ENCODE measurements around the gene SMIM10L2A.
"Not testable (repeated sequence)": the region's sequence is repeated elsewhere in the genome, so short reads cannot be mapped to it uniquely, and the experiment has no call there.

SMIM10L2A gene

DNA sequence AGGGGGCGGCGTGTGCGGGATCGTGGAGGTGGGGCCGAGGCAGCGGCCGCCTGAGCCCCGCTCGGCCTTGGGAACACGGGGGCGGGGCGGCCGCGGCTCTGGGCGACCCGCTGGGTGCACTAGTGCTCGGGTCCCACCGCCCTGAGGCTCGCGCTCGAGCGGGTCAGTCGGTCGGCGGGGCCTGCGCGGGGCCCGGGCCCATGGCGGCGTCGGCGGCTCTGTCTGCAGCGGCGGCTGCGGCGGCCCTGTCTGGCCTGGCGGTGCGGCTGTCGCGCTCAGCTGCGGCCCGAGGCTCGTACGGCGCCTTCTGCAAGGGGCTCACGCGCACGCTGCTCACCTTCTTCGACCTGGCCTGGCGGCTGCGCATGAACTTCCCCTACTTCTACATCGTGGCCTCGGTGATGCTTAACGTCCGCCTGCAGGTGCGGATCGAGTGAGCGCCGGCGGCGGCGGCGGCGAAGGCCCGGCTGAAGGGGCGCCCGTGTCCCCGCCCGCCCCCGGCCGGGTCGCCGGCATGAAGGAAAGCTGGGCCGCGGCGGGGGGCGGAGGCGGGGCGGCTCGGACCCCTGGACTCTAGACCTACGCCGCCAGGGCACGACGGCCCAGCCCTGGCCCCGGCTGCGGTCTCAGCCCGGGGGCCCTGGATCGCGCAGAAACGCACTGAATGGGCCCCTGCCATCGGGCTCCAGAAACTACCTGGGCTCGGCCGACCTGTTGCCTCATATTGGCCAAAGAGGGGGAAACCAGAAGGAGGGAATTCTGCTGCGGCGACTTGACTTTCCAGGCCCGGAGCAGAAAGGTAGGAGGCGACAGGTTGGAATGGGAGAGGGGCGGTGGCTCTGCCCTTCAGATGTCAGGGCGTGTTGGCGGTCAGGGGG, at the start of gene SMIM10L2A:
TSS of gene SMIM10L2A (plus strand) at position 13 of the 878 bp plus-strand sequence. CDS start at position 201, 188 bp downstream.
- DNase-seq (ENCODE audit: low read depth in 2 of 2) = no peak

DNA sequence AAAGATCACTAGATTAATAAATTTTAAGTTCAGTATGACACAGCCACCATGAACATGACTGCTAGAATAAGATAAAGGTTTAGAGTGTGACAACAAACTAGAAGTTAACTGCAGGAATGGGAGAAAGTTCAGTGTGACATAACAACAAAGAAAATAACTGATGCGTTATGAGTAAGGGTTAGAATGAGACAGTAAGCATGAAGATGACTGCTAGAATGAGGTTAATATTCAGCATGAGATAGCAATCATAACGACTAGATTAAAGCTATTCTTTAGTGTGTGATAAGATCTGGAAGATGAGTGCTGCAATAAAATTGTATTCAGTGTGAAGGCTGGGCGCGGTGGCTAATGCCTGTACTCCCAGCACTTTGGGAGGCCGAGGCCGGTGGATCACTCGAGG, 48.4 kb upstream of the SMIM10L2A start:
- DNase-seq (ENCODE audit: low read depth in 2 of 2) = no peak

DNA sequence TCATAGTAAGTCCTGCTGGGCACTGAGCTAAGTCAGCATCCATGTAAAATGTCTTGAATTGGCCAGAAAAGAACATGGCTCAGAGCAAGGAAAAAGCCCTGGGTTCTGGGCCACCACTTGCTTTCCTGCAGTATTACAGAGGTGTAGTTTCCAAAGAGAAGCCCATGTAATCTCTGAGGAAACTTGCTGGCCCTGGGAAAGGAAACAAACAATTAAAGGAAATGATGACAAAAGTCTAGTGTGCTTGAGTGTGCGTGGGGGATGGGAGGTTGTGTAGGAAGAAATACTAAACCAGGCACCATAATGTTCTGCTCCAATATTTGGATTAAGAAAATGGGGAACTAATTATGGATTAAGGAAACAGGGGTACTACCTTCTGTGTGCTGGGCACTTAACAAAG, 39.5 kb upstream of the SMIM10L2A start:
- no peak for DNase-seq (ENCODE audit: low read depth in 2 of 2)

DNA sequence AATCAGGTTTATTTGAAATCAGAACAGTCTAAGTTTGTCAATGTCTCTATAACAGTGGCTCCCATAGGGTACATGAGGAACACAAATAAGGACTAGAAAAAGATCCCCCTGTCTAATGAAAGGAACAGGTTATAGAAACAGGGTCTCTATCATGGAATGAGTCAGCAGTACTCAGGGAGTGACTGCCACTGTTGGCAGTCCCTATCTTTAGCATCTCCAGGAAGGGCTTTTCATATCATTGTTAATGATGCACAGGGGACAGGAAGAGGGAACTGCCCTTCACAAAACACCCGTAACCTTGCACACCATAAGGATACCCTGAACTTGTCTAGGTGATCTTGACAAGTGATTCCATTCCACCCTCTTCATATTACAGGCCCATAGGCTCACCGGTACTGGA, 38.5 kb upstream of the SMIM10L2A start:
- no peak for DNase-seq (ENCODE audit: low read depth in 2 of 2)

DNA sequence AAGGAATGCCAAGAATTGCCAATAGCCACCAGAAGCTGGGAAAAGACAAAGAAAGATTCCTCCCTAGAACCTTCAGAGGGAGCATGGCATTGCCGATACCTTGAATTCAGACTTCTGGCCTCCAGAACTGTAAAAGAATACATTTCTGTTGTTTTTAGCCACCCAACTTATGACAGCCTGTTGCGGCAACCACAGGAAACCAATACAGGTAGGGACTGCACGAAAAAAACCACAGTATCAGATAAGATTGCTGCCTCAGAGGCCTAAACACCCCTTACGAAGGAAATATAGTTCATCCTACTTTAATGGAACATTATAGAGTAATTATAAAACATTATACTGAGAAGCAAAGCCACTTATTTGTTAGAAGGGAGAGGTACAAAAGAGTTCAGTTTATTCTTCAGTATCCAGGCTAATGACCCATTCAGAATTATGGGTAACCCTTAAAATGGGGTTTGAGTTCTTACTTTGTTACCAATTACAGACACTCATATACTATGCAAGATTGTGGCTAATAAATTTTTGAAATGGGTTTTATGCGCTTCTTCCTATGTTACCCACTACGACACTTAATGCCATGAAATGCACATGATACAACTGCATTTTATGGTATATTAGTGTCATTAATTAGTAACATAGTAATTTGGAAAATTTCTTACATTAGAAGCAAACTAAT, 37.4 kb upstream of the SMIM10L2A start:
- DNase-seq (ENCODE audit: low read depth in 2 of 2) = peak; percentile 3 to 11

DNA sequence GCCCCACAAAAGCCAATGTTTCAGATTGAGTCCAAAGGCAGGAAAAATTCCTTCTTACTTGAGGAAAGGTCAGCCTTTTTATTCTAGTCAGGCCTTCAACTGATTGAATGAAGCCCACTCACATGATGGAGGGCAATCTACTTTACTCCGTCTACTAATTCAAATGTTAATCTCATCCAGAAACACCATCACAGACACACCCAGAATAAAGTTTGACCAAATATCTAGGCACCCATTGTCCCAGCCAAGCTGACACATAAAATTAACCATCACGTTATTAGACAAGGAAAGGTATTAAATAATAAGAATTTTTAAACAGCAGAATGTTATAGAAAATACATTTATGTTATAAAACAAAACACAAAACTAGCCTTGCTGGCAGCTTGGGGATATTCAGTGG, 32.9 kb upstream of the SMIM10L2A start:
- no peak for DNase-seq (ENCODE audit: low read depth in 2 of 2)

DNA sequence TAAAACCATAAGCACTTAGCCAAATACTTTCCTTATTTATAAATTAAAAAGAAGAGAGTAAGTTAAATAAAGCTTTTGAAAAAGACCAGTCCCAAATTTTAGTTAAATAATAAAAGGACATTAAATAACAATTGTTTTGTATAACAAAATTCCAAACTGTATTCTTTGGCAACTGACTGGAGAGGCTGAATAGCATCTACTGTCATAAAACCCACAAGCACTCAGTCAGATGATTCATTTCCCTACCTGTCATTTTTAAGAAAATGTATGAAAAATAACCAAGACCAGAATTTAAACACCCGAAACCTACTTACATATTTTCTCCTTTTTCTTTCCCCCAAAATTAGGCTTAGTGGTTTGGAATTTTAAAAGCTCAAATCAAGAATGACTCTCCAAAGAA, 32.5 kb upstream of the SMIM10L2A start:
- no peak for DNase-seq (ENCODE audit: low read depth in 2 of 2)

DNA sequence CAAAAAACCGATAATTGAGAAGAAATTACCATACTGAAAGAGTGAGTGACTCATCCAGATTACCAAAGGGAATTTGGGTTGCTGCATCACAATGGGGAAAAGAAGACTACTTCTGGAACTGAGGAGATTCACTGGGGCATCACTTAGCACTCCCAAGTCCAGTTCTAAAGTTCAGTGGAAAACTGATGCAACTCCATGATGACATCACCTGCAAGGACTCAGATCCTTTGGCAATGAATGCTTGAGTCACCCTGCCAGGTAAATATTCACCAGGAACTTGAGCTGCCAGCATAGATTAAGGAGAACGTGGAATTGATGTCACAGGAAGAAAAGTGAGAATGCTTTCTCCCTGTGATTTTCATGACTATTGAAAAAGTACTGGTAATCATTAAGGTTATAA, 32.0 kb upstream of the SMIM10L2A start:
- no peak for DNase-seq (ENCODE audit: low read depth in 2 of 2)

DNA sequence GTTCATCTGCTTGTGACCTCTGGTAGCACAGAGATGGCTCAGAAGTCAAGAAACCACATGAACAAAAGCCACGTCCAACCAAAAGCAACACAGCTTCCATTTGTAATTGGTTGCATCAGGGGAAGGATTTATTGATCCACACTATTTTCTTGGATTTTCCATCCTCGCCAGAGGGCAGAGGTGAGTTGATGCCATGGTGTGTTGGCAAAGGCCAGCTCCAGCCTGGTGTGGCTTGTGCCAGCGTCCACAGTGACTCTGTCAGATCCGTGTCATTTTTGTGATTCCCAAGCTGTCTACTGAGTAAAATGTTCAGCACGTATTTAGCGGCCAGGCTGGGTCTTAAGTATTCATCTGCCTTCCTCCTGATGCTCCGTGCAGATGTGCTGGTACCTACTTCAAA, 30.0 kb upstream of the SMIM10L2A start:
- no peak for DNase-seq (ENCODE audit: low read depth in 2 of 2)

DNA sequence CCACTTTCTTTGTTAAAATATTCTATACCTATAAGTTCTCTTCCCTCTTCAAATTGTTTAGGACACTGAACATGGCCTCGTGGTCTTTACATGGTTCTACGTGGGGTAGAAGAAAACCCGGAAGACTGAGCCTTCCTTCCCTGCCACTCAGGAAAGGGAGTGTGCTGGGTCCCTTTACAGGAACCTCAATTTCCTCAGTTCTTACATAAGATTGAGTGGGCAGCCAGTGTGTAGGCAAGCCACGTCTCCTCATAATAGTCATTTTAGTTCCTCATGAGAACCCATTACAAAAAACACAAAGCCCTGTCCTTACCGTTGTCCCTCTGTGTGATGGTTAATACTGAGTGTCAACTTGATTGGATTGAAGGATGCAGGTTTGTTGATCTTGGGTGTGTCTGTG, 28.7 kb upstream of the SMIM10L2A start:
- DNase-seq (ENCODE audit: low read depth in 2 of 2) = no peak

DNA sequence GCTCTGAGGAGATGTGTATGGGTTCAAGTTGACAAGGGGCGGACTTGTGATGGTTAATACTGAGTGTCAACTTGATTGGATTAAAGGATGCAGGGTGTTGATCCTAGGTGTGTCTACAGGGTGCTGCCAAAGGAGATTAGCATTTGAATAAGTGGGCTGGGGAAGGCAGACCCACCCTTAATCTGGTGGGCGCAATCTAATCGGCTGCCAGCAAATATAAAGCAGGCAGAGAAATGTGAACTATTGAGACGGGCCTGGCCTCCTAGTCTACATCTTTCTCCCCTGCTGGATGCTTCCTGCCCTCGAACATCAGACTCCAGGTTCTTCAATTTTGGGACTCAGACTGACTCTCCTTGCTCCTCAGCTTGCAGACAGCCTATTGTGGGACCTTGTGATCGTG, 26.7 kb upstream of the SMIM10L2A start:
- no peak for DNase-seq (ENCODE audit: low read depth in 2 of 2)

DNA sequence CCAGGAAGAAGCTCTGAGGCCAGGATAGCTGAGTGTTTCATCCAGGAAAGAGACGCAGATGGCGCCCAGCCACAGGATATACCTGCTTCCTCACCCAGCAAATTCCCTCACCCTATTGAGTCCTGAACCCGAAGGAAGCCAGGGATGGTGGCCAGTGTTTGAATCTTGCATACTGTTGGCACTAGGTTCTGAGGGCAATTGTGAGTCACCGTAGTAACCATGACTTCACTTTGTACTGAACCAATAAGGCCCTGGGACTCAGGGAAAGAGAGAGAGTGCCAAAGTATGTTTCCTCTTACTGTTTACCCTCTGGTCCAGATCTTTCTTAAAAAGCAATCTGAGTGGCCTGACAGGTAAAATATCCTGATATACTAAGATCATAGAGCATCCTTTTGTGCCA, 25.6 kb upstream of the SMIM10L2A start:
- no peak for DNase-seq (ENCODE audit: low read depth in 2 of 2)

DNA sequence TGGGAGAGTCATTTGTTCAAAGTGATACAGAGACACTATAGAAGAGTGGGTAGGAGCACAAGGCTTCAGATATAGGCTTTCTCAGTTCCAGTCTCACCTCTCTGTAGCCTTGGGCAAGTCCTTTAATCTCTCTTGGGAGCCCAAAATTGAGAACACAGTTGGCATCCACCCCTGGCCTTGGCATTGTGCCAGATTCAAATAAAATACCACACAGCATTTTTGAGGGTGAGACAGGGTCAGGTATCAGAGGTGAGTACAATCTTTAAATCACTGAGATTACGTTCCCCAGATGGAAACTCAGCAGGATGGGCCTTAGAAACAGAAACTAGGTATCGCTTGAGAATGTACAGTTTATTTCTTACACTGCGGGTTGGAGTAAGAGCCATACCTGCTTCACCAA, 25.2 kb upstream of the SMIM10L2A start:
- DNase-seq (ENCODE audit: low read depth in 2 of 2) = no peak

DNA sequence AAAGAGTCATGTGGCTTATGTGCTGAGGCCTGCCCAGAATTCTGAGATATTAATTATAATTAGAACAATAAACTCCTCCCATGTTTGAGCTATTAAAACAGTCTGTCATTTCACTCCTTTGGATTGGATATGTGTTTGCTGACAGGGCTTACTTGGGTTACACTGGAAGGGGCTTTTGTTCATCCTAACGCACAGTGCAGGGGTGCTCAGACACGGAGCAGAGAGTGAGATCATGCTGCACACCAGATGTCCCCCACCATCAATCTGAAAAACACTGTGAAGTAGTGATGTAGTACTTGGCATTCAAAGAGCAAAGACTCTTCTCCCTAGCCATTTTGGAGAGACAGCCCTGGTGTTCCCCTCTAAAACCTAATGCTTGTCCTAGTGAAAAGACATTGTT, 24.1 kb upstream of the SMIM10L2A start:
- DNase-seq (ENCODE audit: low read depth in 2 of 2) = no peak

DNA sequence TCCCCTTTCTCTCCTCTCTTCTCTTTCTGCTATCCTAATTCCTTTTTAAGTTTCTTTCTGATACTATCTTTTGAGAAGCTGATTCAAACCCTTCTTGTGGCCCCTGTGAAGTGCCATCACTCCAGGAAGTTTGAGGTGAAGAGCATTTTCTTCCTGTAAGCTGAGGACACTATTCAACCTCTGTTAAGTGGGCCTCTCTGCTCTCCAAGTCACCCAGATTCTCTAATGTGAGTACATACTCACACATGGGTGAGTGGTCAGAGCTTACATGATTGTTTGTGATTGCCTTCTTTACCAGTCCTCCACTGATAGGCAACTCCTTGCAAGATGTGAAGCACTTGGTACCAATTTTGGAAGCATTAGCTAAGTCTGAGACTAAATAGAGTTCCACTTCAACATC, 18.4 kb upstream of the SMIM10L2A start:
- DNase-seq (ENCODE audit: low read depth in 2 of 2) = no peak

DNA sequence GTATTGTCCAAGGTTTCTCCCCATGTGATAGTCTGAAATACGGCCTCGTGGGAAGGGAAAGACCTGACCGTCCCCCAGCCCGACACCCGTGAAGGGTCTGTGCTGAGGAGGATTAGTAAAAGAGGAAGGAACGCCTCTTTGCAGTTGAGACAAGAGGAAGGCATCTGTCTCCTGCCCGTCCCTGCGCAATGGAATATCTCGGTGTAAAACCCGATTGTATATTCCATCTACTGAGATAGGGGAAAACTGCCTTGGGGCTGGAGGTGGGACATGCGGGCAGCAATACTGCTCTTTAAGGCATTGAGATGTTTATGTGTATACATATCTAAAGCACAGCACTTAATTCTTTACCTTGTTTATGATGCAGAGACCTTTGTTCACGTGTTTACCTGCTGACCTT, 15.3 kb upstream of the SMIM10L2A start:
- DNase-seq (ENCODE audit: low read depth in 2 of 2) = not testable (repeated sequence)

DNA sequence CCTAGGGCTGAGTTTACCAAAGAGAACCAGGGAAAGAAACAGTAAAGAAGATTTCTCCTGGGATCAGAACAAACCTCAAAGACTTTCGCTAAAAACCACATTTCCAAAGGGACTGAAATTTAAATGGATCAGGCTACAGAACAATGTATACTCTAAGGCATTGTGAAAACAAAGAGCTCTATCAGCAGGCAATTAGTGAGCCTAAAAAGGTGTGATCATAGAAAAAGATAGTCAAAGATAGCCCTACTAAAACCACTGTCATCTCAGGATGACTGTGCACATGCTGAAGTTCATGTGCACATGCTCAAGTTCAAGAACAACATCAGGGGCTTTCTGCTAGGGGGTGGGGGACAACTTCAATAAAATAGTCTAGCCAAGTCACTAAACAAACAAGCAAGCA, 12.9 kb upstream of the SMIM10L2A start:
- no peak for DNase-seq (ENCODE audit: low read depth in 2 of 2)

DNA sequence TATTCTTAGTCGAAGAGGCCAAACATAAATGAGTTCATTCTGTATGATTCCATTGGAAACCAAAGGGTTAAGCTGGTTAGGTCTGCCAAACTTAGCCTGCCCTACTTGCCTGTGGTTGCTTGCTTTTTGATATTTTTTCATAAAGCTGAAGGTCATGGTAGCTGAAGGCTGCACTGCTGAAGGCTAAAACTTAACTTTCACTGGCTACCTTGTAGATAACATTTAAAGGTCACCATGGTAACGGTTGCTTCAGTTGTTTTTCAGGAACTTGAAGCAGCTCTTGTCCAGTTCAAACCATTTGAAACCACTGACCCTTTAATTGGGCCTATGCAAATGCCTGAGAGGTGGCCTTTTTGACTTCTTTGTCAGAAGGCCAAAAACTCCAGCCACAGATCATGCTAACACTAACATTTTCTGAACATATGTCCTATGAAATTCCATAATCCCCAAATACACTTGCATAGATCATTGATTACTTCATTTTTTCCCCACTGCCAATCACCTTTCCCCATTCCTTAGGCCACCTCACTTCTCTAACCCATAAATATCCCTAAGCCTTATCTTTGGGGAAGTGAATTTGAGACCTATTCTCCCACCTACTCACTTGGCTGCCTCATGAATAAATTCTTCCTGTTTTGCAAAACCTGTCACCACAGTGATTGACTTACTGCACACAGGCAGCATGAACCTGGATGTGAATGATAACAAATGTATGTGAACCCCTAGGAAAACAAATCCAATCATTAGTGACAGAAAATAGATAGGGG, 10.7 kb upstream of the SMIM10L2A start:
- no peak for DNase-seq (ENCODE audit: low read depth in 2 of 2)

DNA sequence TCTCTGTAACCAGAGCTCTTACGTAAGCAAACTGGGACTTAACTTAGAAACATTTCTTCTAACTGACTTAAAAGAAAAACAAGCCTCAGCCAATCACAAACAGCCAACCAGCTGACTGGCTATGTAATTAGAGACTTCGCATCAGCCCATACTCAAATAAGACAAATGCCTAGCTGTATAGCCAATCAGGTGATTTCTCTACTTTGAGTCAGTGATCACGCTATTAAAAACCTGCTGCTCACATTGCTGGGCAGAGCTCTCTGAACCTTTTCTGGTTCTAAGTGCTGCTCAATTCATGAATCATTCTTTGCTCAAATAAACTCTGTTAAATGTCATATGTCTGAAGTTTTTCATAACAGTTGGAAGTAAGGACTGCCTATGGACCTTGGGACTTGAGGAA, 9.9 kb upstream of the SMIM10L2A start:
- DNase-seq (ENCODE audit: low read depth in 2 of 2) = no peak

DNA sequence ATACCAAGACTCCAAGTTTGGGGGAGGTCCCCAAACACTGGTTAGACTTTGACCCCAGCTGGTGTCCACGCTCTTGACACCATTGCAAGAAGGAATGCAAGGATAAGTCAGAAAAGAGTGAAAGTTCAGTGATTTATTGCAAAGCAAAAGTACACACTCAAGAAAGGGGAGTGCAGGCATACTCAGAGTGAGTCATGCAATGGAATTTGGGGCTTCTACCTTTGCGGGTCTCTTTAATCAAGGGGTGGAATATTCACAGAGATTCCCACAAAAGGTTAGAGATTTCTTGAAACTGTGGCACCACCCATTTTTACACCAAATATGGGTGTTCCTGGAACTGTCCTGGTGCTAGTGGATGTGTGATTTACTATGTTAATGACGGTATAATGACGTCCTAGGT, 5.2 kb upstream of the SMIM10L2A start:
- DNase-seq (ENCODE audit: low read depth in 2 of 2) = no peak

DNA sequence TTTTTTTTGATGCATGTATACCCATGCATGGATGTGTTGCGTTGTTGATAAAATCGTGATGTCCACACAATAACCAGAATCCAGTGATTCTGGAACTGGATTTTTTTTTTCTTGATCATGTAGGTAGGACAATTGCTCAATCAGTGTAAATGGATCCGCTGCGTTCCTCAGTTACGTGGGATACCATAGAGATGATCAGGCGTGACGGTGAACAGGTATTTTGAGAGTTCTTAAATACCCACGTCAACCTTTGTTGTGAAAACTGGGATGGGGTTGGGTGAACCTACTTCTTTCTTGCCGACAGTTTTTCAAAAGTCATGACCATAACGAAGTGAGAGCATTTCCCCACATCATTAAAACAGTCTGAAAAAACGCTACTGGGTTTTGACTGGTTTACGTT, 913 bp upstream of the SMIM10L2A start:
- DNase-seq (ENCODE audit: low read depth in 2 of 2) = no peak

DNA sequence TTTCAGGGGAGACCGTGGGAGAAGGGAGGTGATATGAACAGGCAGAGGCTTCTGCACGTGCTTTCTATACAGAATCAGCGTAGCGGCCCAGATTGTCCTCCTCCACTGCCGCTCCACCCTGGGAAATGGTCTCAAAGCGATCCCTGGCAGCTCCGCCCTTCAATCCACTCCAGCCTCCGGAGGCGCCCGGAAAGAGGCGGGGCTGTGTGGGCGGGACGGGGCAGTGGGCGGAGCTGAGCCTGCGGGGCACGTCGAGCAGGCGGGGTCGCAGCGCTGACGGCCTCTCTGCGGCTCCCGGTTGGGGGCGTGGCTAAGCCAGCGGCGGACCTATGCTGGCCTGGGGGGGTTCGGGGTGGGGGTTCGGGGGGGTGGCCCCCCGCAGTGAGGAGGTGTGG, 210 bp upstream of the SMIM10L2A start:
- DNase-seq (ENCODE audit: low read depth in 2 of 2) = peak; percentile 75

DNA sequence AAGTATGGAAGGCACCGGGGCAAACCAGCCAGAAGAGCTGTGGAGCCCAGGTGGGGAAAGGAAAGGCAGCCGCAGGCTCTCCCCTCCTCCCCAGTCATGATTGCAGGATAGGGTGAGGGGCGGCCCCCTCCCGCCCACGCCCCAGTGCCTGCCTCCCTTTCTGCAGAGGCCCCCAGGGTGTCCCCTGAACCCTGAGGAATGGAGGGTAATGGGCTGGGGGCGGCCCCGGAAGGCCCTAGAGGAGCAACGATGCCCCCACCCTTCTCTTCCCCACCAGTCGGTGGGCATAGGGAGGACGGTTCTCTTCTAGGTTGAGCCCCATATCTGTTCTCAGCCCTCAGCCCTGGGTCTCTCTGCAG, 1.0 kb downstream of the SMIM10L2A start:
- DNase-seq (ENCODE audit: low read depth in 2 of 2) = not testable (repeated sequence)

Measured in stimulated activated CD8-positive, alpha-beta memory T cell treated with anti-CD3 and anti-CD28 coated beads, Interleukin-15, amount 100 ng/mL, for 48 hours (primary cell).